K562 (cell line): ENCODE measurements around the gene SSH3. TPM values are rescaled to one million over a fixed set of nuclear protein-coding genes. Genes with fewer than 3 reads are reported as not detected.
A peak's percentile ranks its signal among the peaks of the same experiment; 100 is the strongest.

Experiments
- DACH1 ChIP-seq: fragments of 450-650 bp; IDR thresholded peaks from 2 replicates; pipeline ENCODE4 v1.6.1; 2018; ENCODE audit not compliant: partially characterized antibody
- ETV5 ChIP-seq: sonication (generic); formaldehyde crosslinking; IDR thresholded peaks from 2 replicates; pipeline ENCODE4 v1.4.0; 2020; ENCODE audit warnings: low read depth, mild to moderate bottlenecking, missing genetic modification reagents
- HES1 ChIP-seq: fragments of 450-650 bp; IDR thresholded peaks from 2 replicates; pipeline ENCODE4 v1.6.1; 2016; ENCODE audit warnings: low read depth, mild to moderate bottlenecking, moderate library complexity
- MAZ ChIP-seq, 2 experiments: fragments of 450-650 bp in 1 of 2; sonication (generic) in 1 of 2; formaldehyde crosslinking; IDR thresholded peaks in 1 of 2; conservative IDR thresholded peaks in 1 of 2; 2 replicates each; pipeline versions ENCODE4 v1.4.0 to v1.5.0; 2020; ENCODE audit warnings: mild to moderate bottlenecking in 1 of 2, missing genetic modification reagents in 1 of 2
- MYBL2 ChIP-seq, 2 experiments: fragments of 450-650 bp in 1 of 2; sonication (generic) in 1 of 2; formaldehyde crosslinking in 1 of 2; IDR thresholded peaks; 2 replicates each; pipeline versions ENCODE4 v1.6.1 to v1.8.1; 2017 to 2022; ENCODE audit warnings: borderline replicate concordance in 1 of 2, inconsistent platforms in 1 of 2, low read depth in 1 of 2, mild to moderate bottlenecking in 1 of 2, missing genetic modification reagents in 1 of 2, moderate library complexity in 1 of 2
- NONO ChIP-seq, 2 experiments: fragments of 200-400 bp in 1 of 2; fragments of 450-650 bp in 1 of 2; formaldehyde crosslinking in 1 of 2; IDR thresholded peaks; 2 replicates each; pipeline ENCODE4 v1.6.1; 2017; ENCODE audit warnings: low read depth in 2 of 2, mild to moderate bottlenecking in 2 of 2, moderate library complexity in 2 of 2, low read length in 1 of 2
- NR1H2 ChIP-seq: sonication (generic); formaldehyde crosslinking; IDR thresholded peaks from 2 replicates; pipeline ENCODE4 v1.4.0; 2020; ENCODE audit warnings: mild to moderate bottlenecking, missing genetic modification reagents
- NR2C1 ChIP-seq, 2 experiments: fragments of 450-650 bp; IDR thresholded peaks; 2 replicates each; pipeline ENCODE4 v1.6.1; 2017; ENCODE audit warnings: mild to moderate bottlenecking in 2 of 2, antibody characterized with exemption in 1 of 2, inconsistent platforms in 1 of 2, missing compliant biosample characterization in 1 of 2, missing genetic modification characterization in 1 of 2
- NR2C2 ChIP-seq, 2 experiments: fragments of 200-800 bp in 1 of 2; sonication (Bioruptor generic) in 1 of 2; sonication (generic) in 1 of 2; formaldehyde crosslinking in 1 of 2; IDR thresholded peaks; 2 replicates each; pipeline versions ENCODE4 v1.6.1 to v1.8.0; 2016 to 2022; ENCODE audit warnings: mild to moderate bottlenecking in 1 of 2, missing compliant biosample characterization in 1 of 2, missing genetic modification characterization in 1 of 2, missing genetic modification reagents in 1 of 2
- OTX1 ChIP-seq: fragments of 450-650 bp; formaldehyde crosslinking; IDR thresholded peaks from 2 replicates; pipeline ENCODE4 v1.4.0; 2022; ENCODE audit warnings: mild to moderate bottlenecking
- RERE ChIP-seq: sonication (generic); formaldehyde crosslinking; IDR thresholded peaks from 2 replicates; pipeline ENCODE4 v1.8.0; 2023; ENCODE audit warnings: missing genetic modification reagents, mild to moderate bottlenecking, borderline replicate concordance
- SOX6 ChIP-seq: fragments of 450-650 bp; IDR thresholded peaks from 2 replicates; pipeline ENCODE4 v1.6.1; 2014; ENCODE audit warnings: mild to moderate bottlenecking
- SRSF7 ChIP-seq: fragments of 200-400 bp; formaldehyde crosslinking; optimal IDR thresholded peaks from 2 replicates; pipeline ENCODE3; 2017; ENCODE audit warnings: mild to moderate bottlenecking, low read depth, low read length
- STAG1 ChIP-seq: sonication (generic); formaldehyde crosslinking; IDR thresholded peaks from 2 replicates; pipeline ENCODE4 v1.5.0; 2020; ENCODE audit warnings: missing genetic modification reagents, borderline replicate concordance
- XRCC3 ChIP-seq: fragments of 450-650 bp; IDR thresholded peaks from 2 replicates; pipeline ENCODE4 v1.6.1; 2017; ENCODE audit warnings: mild to moderate bottlenecking, moderate library complexity
- ZFP1 ChIP-seq: fragments of 450-650 bp; formaldehyde crosslinking; IDR thresholded peaks from 2 replicates; pipeline ENCODE4 v1.4.0; 2020; ENCODE audit warnings: mild to moderate bottlenecking, mixed read lengths
- ZNF717 ChIP-seq: fragments of 250-450 bp; sonication (Bioruptor Pico); IDR thresholded peaks from 2 replicates; pipeline ENCODE4 v1.5.0; 2021
- ZSCAN32 ChIP-seq: fragments of 450-650 bp; formaldehyde crosslinking; IDR thresholded peaks from 2 replicates; pipeline ENCODE4 v1.4.0; 2020; ENCODE audit warnings: mild to moderate bottlenecking, moderate library complexity
- polyA plus RNA-seq, 8 experiments: library from polyadenylated mRNA; depleted of rRNA in 4 of 8; stranded (reverse) in 5 of 8; unstranded in 3 of 8; fragments of >200 nt; fragmentation: Nextera tagmentation in 2 of 8; fragmentation: Illumina TruSeq in 1 of 8; extraction: Ambion mirVana in 2 of 8; extraction: Trizol in 1 of 8; gene quantifications; 2 replicates each; pipeline versions ENCODE4 v1.2.1 to v1.2.3, GENCODE V29; 2011 to 2014; ENCODE audit warnings: inconsistent platforms in 1 of 8, missing spikeins in 1 of 8
- total RNA-seq, 7 experiments: library from RNA; depleted of rRNA in 6 of 7; stranded (reverse); fragments of >200 nt in 6 of 7; fragmentation: Illumina TruSeq in 2 of 7; extraction: Trizol in 2 of 7; gene quantifications; 2 replicates each; pipeline versions ENCODE4 v1.2.1 to v1.2.3, GENCODE V29; 2011 to 2021; ENCODE audit warnings: low replicate concordance in 1 of 7
- TF ChIP-seq, protein P1 (sequence below): fragments of 450-650 bp; formaldehyde crosslinking; IDR thresholded peaks from 2 replicates; pipeline ENCODE4 v1.4.0; 2020; ENCODE audit warnings: mild to moderate bottlenecking
- TF ChIP-seq, protein P2 (sequence below): fragments of 450-650 bp; conservative IDR thresholded peaks from 2 replicates; pipeline ENCODE4 v1.6.1; 2016; ENCODE audit warnings: missing genetic modification characterization, low read depth, mild to moderate bottlenecking, missing compliant biosample characterization, moderate library complexity

The SSH3 gene
- total and polyA plus RNA-seq, 9 of the 15 experiments (the other 6 are each of a cell fraction or from before 2014, with no cell fraction given) = 0.07 to 1.0 (median 0.24) TPM; not detected in 3

GRCh38 chr11:67288198-67288451 is 15.2 kb upstream of the SSH3 start (continued):
- TF ChIP-seq RERE (CRISPR knock-in tag) (no peak), MYBL2 (IDR thresholded peaks at IDR 0.05; ENCODE audit: low read depth) (no peak), MYBL2 (CRISPR knock-in tag; IDR thresholded peaks at IDR 0.05; ENCODE audit: borderline replicate concordance) (no peak), ZSCAN32 (CRISPR knock-in tag) (peak; percentile 25; the same call in 1 of the 2 replicates), STAG1 (CRISPR knock-in tag) (no peak), NONO (IDR thresholded peaks at IDR 0.05; ENCODE audit: low read depth in 2 of 2, low read length in 1 of 2) (no peak), HES1 (no peak), NR2C1 (IDR thresholded peaks at IDR 0.05) (no peak), NR2C1 (tag; IDR thresholded peaks at IDR 0.05) (peak; percentile 60), NR2C2 (CRISPR knock-in tag; IDR thresholded peaks at IDR 0.05) (no peak), NR2C2 (tag; IDR thresholded peaks at IDR 0.05) (peak; percentile 71; the same call in 1 of the 2 replicates), SOX6 (no peak), MAZ (CRISPR knock-in tag; conservative IDR thresholded peaks at IDR 0.05 in 1 of 2, IDR thresholded peaks at IDR 0.05 in 1 of 2) (peak in 1 of 2 experiments; percentile 6; a peak in 1 of 4 replicates), ZFP1 (no peak), ZNF717 (no peak), XRCC3 (no peak), SRSF7 (no peak), DACH1 (no peak), OTX1 (CRISPR knock-in tag) (peak; percentile 63; the same call in 1 of the 2 replicates), NR1H2 (CRISPR knock-in tag) (peak; percentile 38; the same call in 1 of the 2 replicates), ETV5 (CRISPR knock-in tag) (no peak)
- TF ChIP-seq, protein P1, sequence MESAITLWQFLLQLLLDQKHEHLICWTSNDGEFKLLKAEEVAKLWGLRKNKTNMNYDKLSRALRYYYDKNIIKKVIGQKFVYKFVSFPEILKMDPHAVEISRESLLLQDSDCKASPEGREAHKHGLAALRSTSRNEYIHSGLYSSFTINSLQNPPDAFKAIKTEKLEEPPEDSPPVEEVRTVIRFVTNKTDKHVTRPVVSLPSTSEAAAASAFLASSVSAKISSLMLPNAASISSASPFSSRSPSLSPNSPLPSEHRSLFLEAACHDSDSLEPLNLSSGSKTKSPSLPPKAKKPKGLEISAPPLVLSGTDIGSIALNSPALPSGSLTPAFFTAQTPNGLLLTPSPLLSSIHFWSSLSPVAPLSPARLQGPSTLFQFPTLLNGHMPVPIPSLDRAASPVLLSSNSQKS (CRISPR knock-in tag) = no peak
- TF ChIP-seq, protein P2, sequence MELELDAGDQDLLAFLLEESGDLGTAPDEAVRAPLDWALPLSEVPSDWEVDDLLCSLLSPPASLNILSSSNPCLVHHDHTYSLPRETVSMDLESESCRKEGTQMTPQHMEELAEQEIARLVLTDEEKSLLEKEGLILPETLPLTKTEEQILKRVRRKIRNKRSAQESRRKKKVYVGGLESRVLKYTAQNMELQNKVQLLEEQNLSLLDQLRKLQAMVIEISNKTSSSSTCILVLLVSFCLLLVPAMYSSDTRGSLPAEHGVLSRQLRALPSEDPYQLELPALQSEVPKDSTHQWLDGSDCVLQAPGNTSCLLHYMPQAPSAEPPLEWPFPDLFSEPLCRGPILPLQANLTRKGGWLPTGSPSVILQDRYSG (tag) = peak; percentile 85
